HG03039 (cell line): Measurements from ENCODE around the gene CDK2.

Experiments
- ATAC-seq: cut with Tn5 transposase; IDR thresholded peaks from one replicate; pipeline ENCODE4 v1.9.1; 2021; ENCODE audit warnings: mild to moderate bottlenecking, moderate library complexity; ENCODE audit not compliant: unreplicated experiment

CDK2 gene

GRCh38 chr12:55937981-55938380 lies 28.6 kb upstream of the CDK2 start:
- no peak for ATAC-seq

GRCh38 chr12:55938826-55939501 lies 27.7 kb upstream of the CDK2 start:
- ATAC-seq = no peak

GRCh38 chr12:55940065-55940732 lies 26.4 kb upstream of the CDK2 start:
- ATAC-seq = peak; percentile 84

GRCh38 chr12:55942055-55942454 lies 24.6 kb upstream of the CDK2 start:
- ATAC-seq = no peak

- ATAC-seq = no peak
These were observed 24.0 kb upstream of the CDK2 start for GRCh38 chr12:55942577-55943136.

- no peak for ATAC-seq
These were observed 20.1 kb upstream of the CDK2 start for GRCh38 chr12:55946553-55946952.

- no peak for ATAC-seq
These were observed 11.3 kb upstream of the CDK2 start for GRCh38 chr12:55955344-55955743.

- ATAC-seq = no peak
These were observed 10.7 kb upstream of the CDK2 start for GRCh38 chr12:55955800-55956508.

- no peak for ATAC-seq
These were observed 9.3 kb upstream of the CDK2 start for GRCh38 chr12:55957106-55957859.

GRCh38 chr12:55963760-55964159 lies 2.9 kb upstream of the CDK2 start:
- ATAC-seq = no peak

- ATAC-seq = no peak
These were observed 1.4 kb upstream of the CDK2 start for GRCh38 chr12:55965240-55965639.

- no peak for ATAC-seq
These were observed 656 bp upstream of the CDK2 start, which contains the start of gene PMEL for GRCh38 chr12:55965941-55966407. TSS of gene PMEL (minus strand) at chr12:55966042. CDS start at chr12:55966011, 31 bp downstream.

GRCh38 chr12:55969356-55969755 lies 2.7 kb downstream of the CDK2 start:
- no peak for ATAC-seq

GRCh38 chr12:55970775-55971174 lies 4.1 kb downstream of the CDK2 start:
- ATAC-seq = no peak

GRCh38 chr12:55972042-55972441 lies 5.4 kb downstream of the CDK2 start:
- no peak for ATAC-seq

GRCh38 chr12:55972456-55972855 lies 5.8 kb downstream of the CDK2 start:
- ATAC-seq = no peak

- no peak for ATAC-seq
These were observed 6.4 kb downstream of the CDK2 start for GRCh38 chr12:55972911-55973598.

GRCh38 chr12:55973599-55974307 lies 7.1 kb downstream of the CDK2 start, which contains the start of gene RAB5B:
TSS of gene RAB5B (plus strand) at chr12:55974078. CDS start at chr12:55986961, 12,883 bp downstream.
- ATAC-seq = peak; percentile 91

GRCh38 chr12:55974308-55974730 lies 7.7 kb downstream of the CDK2 start:
- no peak for ATAC-seq
